HCT116 (cell line): ENCODE measurements around the gene BZW2. TPM values are rescaled to one million over a fixed set of nuclear protein-coding genes. Genes with fewer than 3 reads are reported as not detected.

Source experiments
- ATAC-seq: fragments of 200-7000 bp; cut with Tn5 transposase; 2 replicates; pipeline ENCODE4 v1.9.1; 2020; ENCODE audit warnings: mild to moderate bottlenecking, moderate library complexity
- BruUV-seq: library from RNA; stranded (reverse); fragments of 400-500 nt; replicated peaks from 2 replicates; lab custom pipeline; 2021; lab: Mats Ljungman, UMichigan
- CTCF ChIA-PET: fragments of 300-600 bp; sonication (Branson Sonifier 250); formaldehyde crosslinking; loops from one replicate; lab custom pipeline; 2021; ENCODE audit warnings: antibody characterized with exemption; lab: Charles Lee
- POLR2A ChIA-PET: fragments of 300-600, 350-600 bp; sonication (Branson Sonifier 250); formaldehyde crosslinking; loops from one replicate; lab custom pipeline; 2021; ENCODE audit warnings: antibody characterized with exemption; lab: Charles Lee
- RAD21 ChIA-PET, 2 experiments: fragments of 300-600 bp; sonication (Branson Sonifier 250); formaldehyde crosslinking; loops; one replicate each; lab custom pipeline; 2023; ENCODE audit warnings: low total read pairs in 2 of 2; ENCODE audit not compliant: uncharacterized antibody in 2 of 2, unreplicated experiment in 2 of 2, low non-redundant PET in 1 of 2; lab: Charles Lee
- DNase-seq: peaks from one replicate; pipeline ENCODE4 v3.0.0-alpha.2; 2010; ENCODE audit warnings: low read depth, low spot score
- H2AFZ ChIP-seq: fragments of 200-600 bp; shearing (Covaris generic), sonication (generic); 2 replicates; pipeline ENCODE4 v1.6.1; 2017; ENCODE audit warnings: low read depth, mixed run types, mixed read lengths, antibody characterized with exemption, low read length; ENCODE audit not compliant: poor library complexity, severe bottlenecking
- H3K27ac ChIP-seq: 2 replicates; pipeline ENCODE4 v1.5.1; 2012; ENCODE audit warnings: low read depth, low read length
- H3K27me3 ChIP-seq: fragments of 200-600 bp; sonication (generic); 2 replicates; pipeline ENCODE4 v1.6.1; 2016; ENCODE audit warnings: mixed run types, low read length, mixed read lengths; ENCODE audit not compliant: insufficient read depth
- H3K36me3 ChIP-seq, 2 experiments: fragments of 200-500 bp in 1 of 2; fragments of 200-600 bp in 1 of 2; sonication (Bioruptor generic) in 1 of 2; sonication (generic) in 1 of 2; 2 replicates each; pipeline versions ENCODE4 v1.5.1 to v1.6.1; 2014 to 2016; ENCODE audit warnings: low read length in 2 of 2, inconsistent platforms in 1 of 2, mixed read lengths in 1 of 2, mixed run types in 1 of 2; ENCODE audit not compliant: insufficient read depth in 2 of 2, control insufficient read depth in 1 of 2
- H3K4me1 ChIP-seq, 2 experiments: fragments of 200-600 bp in 1 of 2; sonication (generic) in 1 of 2; 2 replicates each; pipeline versions ENCODE4 v1.5.1 to v1.6.1; 2012 to 2017; ENCODE audit warnings: low read length in 2 of 2, inconsistent platforms in 1 of 2, mild to moderate bottlenecking in 1 of 2, mixed read lengths in 1 of 2, mixed run types in 1 of 2, moderate library complexity in 1 of 2; ENCODE audit not compliant: insufficient read depth in 2 of 2, control insufficient read depth in 1 of 2
- H3K4me2 ChIP-seq: fragments of 200-600 bp; sonication (generic); 2 replicates; pipeline ENCODE4 v1.6.1; 2017; ENCODE audit warnings: mixed run types, low read length, mixed read lengths
- H3K4me3 ChIP-seq, 2 experiments: fragments of 200-600 bp in 1 of 2; sonication (generic) in 1 of 2; replicated peaks in 1 of 2; 2 replicates each; pipeline ENCODE4 v1.5.1; 2011 to 2016; ENCODE audit warnings: low read length in 2 of 2, control low read depth in 1 of 2, low read depth in 1 of 2, mild to moderate bottlenecking in 1 of 2, mixed read lengths in 1 of 2, mixed run types in 1 of 2
- H3K79me2 ChIP-seq: fragments of 200-600 bp; sonication (generic); 2 replicates; pipeline ENCODE4 v1.6.1; 2017; ENCODE audit warnings: mild to moderate bottlenecking, mixed run types, low read length, moderate library complexity, mixed read lengths; ENCODE audit not compliant: insufficient read depth
- H3K9ac ChIP-seq: fragments of 200-600 bp; sonication (generic); 2 replicates; pipeline ENCODE4 v1.6.1; 2016; ENCODE audit warnings: low read length, mixed read lengths
- H3K9me2 ChIP-seq: fragments of 200-600 bp; sonication (generic), shearing (Covaris generic); 2 replicates; pipeline ENCODE4 v1.6.1; 2017; ENCODE audit warnings: mixed run types, mild to moderate bottlenecking, moderate library complexity; ENCODE audit not compliant: insufficient read depth
- H3K9me3 ChIP-seq, 2 experiments: fragments of 200-500 bp in 1 of 2; fragments of 200-600 bp in 1 of 2; sonication (Bioruptor generic) in 1 of 2; sonication (generic) in 1 of 2; 2 replicates each; pipeline ENCODE4 v1.6.1; 2014 to 2017; ENCODE audit warnings: low read length in 2 of 2, mixed read lengths in 2 of 2, inconsistent platforms in 1 of 2, low read depth in 1 of 2, mild to moderate bottlenecking in 1 of 2, mixed run types in 1 of 2, moderate library complexity in 1 of 2; ENCODE audit not compliant: control insufficient read depth in 1 of 2, insufficient read depth in 1 of 2
- H4K20me1 ChIP-seq: fragments of 200-600 bp; sonication (generic), shearing (Covaris generic); 2 replicates; pipeline ENCODE4 v1.6.1; 2017; ENCODE audit warnings: mixed run types, mild to moderate bottlenecking, moderate library complexity; ENCODE audit not compliant: insufficient read depth
- ATF3 ChIP-seq: IDR thresholded peaks from 2 replicates; pipeline ENCODE4 v1.6.1; 2012
- EZH2phosphoT487 ChIP-seq: fragments of 200-600 bp; IDR thresholded peaks from 2 replicates; pipeline ENCODE4 v1.6.1; 2018; ENCODE audit warnings: antibody characterized with exemption, borderline replicate concordance
- FOSL1 ChIP-seq: IDR thresholded peaks from 2 replicates; pipeline ENCODE4 v1.6.1; 2012; ENCODE audit warnings: low read depth
- JUND ChIP-seq: IDR thresholded peaks from 2 replicates; pipeline ENCODE4 v1.6.1; 2012
- MAX ChIP-seq: IDR thresholded peaks from 2 replicates; pipeline ENCODE4 v1.6.1; 2012
- POLR2AphosphoS5 ChIP-seq: IDR thresholded peaks from 2 replicates; pipeline ENCODE4 v1.6.1; 2011; ENCODE audit warnings: mild to moderate bottlenecking, low read depth, low read length, moderate library complexity
- SRF ChIP-seq: IDR thresholded peaks from 2 replicates; pipeline ENCODE4 v1.6.1; 2012; ENCODE audit warnings: low read depth
- TCF7L2 ChIP-seq: IDR thresholded peaks from 2 replicates; pipeline ENCODE4 v1.7.0; 2011; ENCODE audit warnings: borderline replicate concordance, inconsistent platforms; ENCODE audit not compliant: insufficient read depth, insufficient read length; ENCODE audit errors: extremely low read depth
- YY1 ChIP-seq: IDR thresholded peaks from 2 replicates; pipeline ENCODE4 v1.6.1; 2011; ENCODE audit warnings: low read length, low read depth, moderate library complexity, mild to moderate bottlenecking; ENCODE audit not compliant: insufficient replicate concordance; ENCODE audit errors: extremely low read depth
- ZBTB33 ChIP-seq: IDR thresholded peaks from 2 replicates; pipeline ENCODE4 v1.6.1; 2011; ENCODE audit warnings: mild to moderate bottlenecking, low read length, moderate library complexity; ENCODE audit not compliant: insufficient replicate concordance; ENCODE audit errors: extremely low read depth
- ZFX ChIP-seq: fragments of 450-650 bp; IDR thresholded peaks from 2 replicates; pipeline ENCODE4 v1.6.1; 2017
- intact Hi-C: fragments of 100-400 bp; cut with micrococcal nuclease; formaldehyde crosslinking; loops from 2 replicates; pipeline ENCODE4 v1.10.0; 2022
- total RNA-seq: library from RNA; stranded (reverse); gene quantifications from one replicate; pipeline ENCODE4 v1.2.1, GENCODE V29; 2021; ENCODE audit not compliant: unreplicated experiment

Gene BZW2
- total RNA-seq, 1 experiment from 2014 or later: 119 TPM

GRCh38 chr7:16671811-16672210 is 25.8 kb downstream of the BZW2 start:
- Histone ChIP-seq H4K20me1 (no peaks in the 10 kb centered on the region), H3K9me2 (no peaks in the 10 kb centered on the region), H3K27me3 (no peaks in the 10 kb centered on the region), H3K4me1 (peaks cover 11 to 35% of the 10 kb centered on the region in 2 experiments), H3K27ac (no peak overlapping the region), H3K36me3 (peaks cover 6 to 32% of the 10 kb centered on the region in 2 experiments), H3K4me3 (no peak overlapping the region), H3K79me2 (peaks cover 88% of the 10 kb centered on the region), H2AFZ (no peak overlapping the region), H3K9ac (no peak overlapping the region), H3K9me3 (no peaks in the 10 kb centered on the region), H3K4me2 (no peak overlapping the region)
- ChIA-PET RAD21 (no interaction called here), CTCF (no interaction called here), POLR2A (no interaction called here)
- TF ChIP-seq JUND (no peak), EZH2phosphoT487 (no peak), FOSL1 (no peak), ZFX (no peak)
- no TSS peak for BruUV-seq
- intact Hi-C loops: no loop called here
- ATAC-seq: no peak
- no peak for DNase-seq

GRCh38 chr7:16675277-16675676 is 29.3 kb downstream of the BZW2 start:
- TF ChIP-seq FOSL1 (no peak), JUND (no peak), SRF (no peak), ATF3 (no peak), ZBTB33 (no peak), MAX (no peak), POLR2AphosphoS5 (no peak), TCF7L2 (no peak), YY1 (no peak)
- no peak overlapping the region for H3K4me3 ChIP-seq
- POLR2A ChIA-PET: no interaction called here
- no peak overlapping the region for H3K27ac ChIP-seq
- DNase-seq (no peak), ATAC-seq (no peak)
- peaks cover under 1 to 3% of the 10 kb centered on the region in 2 experiments; a peak in 3 of 4 replicates for H3K4me1 ChIP-seq
- no peak overlapping the region for H2AFZ ChIP-seq
- no TSS peak for BruUV-seq
- RAD21 ChIA-PET: no interaction called here
- CTCF ChIA-PET: no interaction called here
- no peaks in the 10 kb centered on the region for H3K9me2 ChIP-seq
- peaks cover 81% of the 10 kb centered on the region for H3K79me2 ChIP-seq
- no peaks in the 10 kb centered on the region for H4K20me1 ChIP-seq
- no peak overlapping the region for H3K4me2 ChIP-seq
- H3K9me3 ChIP-seq: no peaks in the 10 kb centered on the region
- intact Hi-C loops: no loop called here
- no peak overlapping the region for H3K9ac ChIP-seq
- peaks cover 8 to 21% of the 10 kb centered on the region in 2 experiments for H3K36me3 ChIP-seq
- no peaks in the 10 kb centered on the region for H3K27me3 ChIP-seq
